Spinal cord (tissue), 10 donors: Measurements from ENCODE around the gene ROPN1. TPM values are rescaled to one million over a fixed set of nuclear protein-coding genes. Genes with fewer than 3 reads are reported as not detected.
"Not testable (repeated sequence)": the region's sequence is repeated elsewhere in the genome, so short reads cannot be mapped to it uniquely, and the experiment has no call there.

ENCODE experiments used
- DNase-seq, 6 donors: peaks; one replicate each; pipeline versions ENCODE4 v3.0.0 to v3.0.0-alpha.2; 2013 to 2015; ENCODE audit warnings: low spot score in 6 of 6, low read depth in 4 of 6
- H3K27ac ChIP-seq: one replicate; pipeline ENCODE4 v1.5.1; 2013; ENCODE audit warnings: low read depth, low read length, control low read depth
- H3K27me3 ChIP-seq: one replicate; pipeline ENCODE4 v1.6.1; 2013; ENCODE audit warnings: low read length; ENCODE audit not compliant: control insufficient read depth, insufficient read depth
- H3K36me3 ChIP-seq: one replicate; pipeline ENCODE4 v1.6.1; 2013; ENCODE audit warnings: low read length; ENCODE audit not compliant: control insufficient read depth, insufficient read depth
- H3K4me1 ChIP-seq: one replicate; pipeline ENCODE4 v1.6.1; 2013; ENCODE audit warnings: low read length; ENCODE audit not compliant: control insufficient read depth, insufficient read depth
- H3K4me3 ChIP-seq: one replicate; pipeline ENCODE4 v1.5.1; 2013; ENCODE audit warnings: low read depth, low read length, control low read depth
- H3K9me3 ChIP-seq: one replicate; pipeline ENCODE4 v1.6.1; 2013; ENCODE audit warnings: low read length; ENCODE audit not compliant: control insufficient read depth, insufficient read depth
- WGBS: methylation state at CpG from one replicate; pipeline ENCODE4 v1.1.5; 2013; ENCODE audit warnings: missing lambda C conversion rate; ENCODE audit not compliant: insufficient coverage; 5-methylcytosine and 5-hydroxymethylcytosine counted together
- long read RNA-seq, 4 donors: transcript quantifications; one replicate each; lab custom pipeline, GENCODE V29; 2026
- polyA plus RNA-seq, 2 donors: library from polyadenylated mRNA; unstranded; fragments of 120-200 nt; gene quantifications; one replicate each; pipeline ENCODE4 v1.2.1, GENCODE V29; 2013; ENCODE audit not compliant: insufficient read length in 2 of 2
- total RNA-seq, 2 donors: library from RNA; depleted of rRNA in 1 of 2; stranded (reverse); fragments of 120-200 nt in 1 of 2; fragments of >200 nt in 1 of 2; gene quantifications; one replicate each; pipeline versions ENCODE4 v1.2.3 to v1.2.4, GENCODE V29; 2013 to 2014
- donor health status: healthy.

The ROPN1 gene
- total RNA-seq (not detected), polyA plus RNA-seq (under 1 TPM in 1 of 2 donors, not detected in 1; 0.42 TPM)
- long read RNA-seq, donor 1: 0 reads
- long read RNA-seq, donor 2: 0 reads
- long read RNA-seq, donor 3: 0 reads
- long read RNA-seq, donor 4: 0 reads

DNA sequence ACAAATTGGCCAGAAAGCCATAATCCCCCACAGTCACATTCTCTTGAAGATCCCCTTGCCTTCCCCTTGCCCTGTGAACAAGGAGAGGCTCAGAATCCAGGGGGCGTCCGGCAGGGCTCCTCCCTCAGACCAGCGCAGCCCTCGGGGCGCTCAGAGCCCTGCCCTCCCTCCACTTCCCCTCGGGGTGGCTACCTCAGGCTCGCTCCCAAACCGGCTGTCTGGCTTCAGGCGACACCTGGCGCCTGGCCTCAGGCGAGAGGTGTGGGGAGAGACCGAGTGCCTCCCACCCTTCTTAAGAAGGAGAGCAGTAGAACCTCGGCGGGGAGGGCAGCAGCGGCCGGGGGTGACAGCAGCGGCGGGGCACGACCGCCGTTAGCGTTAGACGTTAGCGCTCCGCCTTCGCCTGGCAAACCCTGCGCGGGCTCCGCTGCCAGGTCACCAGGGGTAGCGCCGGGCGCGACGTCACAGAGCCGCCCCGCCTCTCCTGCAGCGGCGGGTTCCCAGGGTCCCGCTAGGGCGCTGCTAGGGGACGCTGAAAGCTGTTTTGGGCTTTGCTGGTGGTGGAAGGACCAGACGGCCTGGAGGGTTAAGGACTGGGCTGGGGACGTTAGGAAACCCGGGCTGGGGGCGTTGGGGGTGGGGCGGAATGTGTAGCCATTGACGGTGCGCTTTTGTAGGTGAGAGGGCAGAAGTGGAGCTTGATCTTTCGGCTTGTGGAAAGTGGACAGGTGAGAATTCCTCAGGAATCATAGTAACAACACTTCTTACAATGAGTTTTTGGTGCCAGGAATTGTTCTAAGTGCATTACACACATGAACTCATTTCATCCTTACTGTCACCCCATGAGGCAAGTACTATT, at the start of gene ROPN1:
TSS of gene ROPN1 (minus strand) at position 395 of the 859 bp plus-strand sequence. CDS start 11,643 bp downstream, outside the sequence.
- H3K36me3 ChIP-seq, H3K27ac ChIP-seq, DNase-seq, H3K4me1 ChIP-seq, H3K27me3 ChIP-seq, H3K9me3 ChIP-seq, H3K4me3 ChIP-seq: not testable (repeated sequence)
- no CpG with 5 or more reads among the region's 49 CpGs for WGBS

DNA sequence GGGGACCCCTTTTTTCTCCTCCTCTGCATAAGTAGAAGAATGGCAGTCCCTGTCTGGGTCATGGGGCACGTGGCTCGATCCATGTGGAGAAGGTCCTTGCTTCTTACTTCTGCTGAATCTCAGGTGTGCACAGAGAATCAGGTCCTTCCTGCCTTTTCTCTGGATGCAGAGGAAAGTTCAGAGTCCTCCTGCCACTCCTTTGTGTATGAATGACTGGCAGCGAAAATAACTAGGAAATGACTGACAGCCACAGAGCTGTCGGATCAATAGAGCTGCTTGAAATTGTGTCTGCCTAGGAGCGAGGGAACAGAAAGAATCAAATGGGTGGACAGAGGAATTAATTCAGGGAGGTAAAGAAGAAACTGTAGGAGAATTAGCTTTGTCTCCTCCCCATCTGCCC, 49.6 kb upstream of the ROPN1 start:
- no peak for DNase-seq
- Histone ChIP-seq H3K36me3 (peaks cover 3% of the 10 kb centered on the region), H3K4me1 (peaks cover 6% of the 10 kb centered on the region), H3K9me3 (no peaks in the 10 kb centered on the region), H3K27me3 (no peaks in the 10 kb centered on the region), H3K4me3 (no peak overlapping the region), H3K27ac (no peak overlapping the region)
- 97% methylated on average over 4 of the region's 5 CpGs for WGBS

DNA sequence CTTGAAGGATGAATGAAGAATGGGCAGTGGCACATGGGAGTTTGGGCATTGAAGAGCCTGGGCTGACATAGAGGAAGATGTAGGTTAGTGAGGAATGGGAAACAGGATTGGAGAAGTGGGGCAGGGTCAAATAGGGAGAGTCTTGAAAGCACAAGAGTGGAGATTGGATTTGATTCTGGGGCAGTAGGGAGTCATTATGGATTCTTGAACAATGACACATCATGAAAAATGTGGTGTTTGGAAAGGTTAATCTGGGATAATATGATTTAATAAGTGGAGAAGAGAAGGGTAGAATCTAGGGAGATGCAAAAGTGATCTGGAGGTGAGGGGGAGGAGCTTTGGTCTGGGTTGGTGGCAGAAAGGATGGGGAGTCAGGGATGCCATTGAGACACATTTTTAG, 45.4 kb upstream of the ROPN1 start:
- Histone ChIP-seq H3K4me1 (peaks cover 15% of the 10 kb centered on the region), H3K27ac (no peak overlapping the region), H3K36me3 (peaks cover 3% of the 10 kb centered on the region), H3K4me3 (no peak overlapping the region), H3K27me3 (no peaks in the 10 kb centered on the region), H3K9me3 (no peaks in the 10 kb centered on the region)
- no peak for DNase-seq

DNA sequence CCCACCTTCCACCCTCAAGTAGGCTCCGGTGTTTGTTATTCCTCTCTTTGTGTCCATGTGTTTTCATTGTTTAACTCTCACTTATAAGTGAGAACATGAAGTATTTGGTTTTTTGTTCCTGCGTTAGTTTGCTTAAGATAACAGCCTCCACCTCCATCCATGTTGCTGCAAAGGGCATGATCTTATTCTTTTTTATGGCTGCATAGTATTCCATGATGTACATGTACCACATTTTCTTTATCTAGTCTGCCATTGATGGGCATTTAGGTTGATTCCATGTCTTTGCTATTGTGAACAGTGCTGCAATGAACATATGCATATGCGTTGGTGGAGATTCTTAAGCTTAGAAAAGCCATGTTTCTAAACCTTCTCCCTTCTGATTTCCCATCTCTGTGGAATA, 44.3 kb upstream of the ROPN1 start:
- not testable (repeated sequence) for DNase-seq, H3K4me3 ChIP-seq, H3K36me3 ChIP-seq, H3K27me3 ChIP-seq, H3K9me3 ChIP-seq, H3K27ac ChIP-seq
- no CpG with 5 or more reads among the region's 3 CpGs for WGBS
- peaks cover 18% of the 10 kb centered on the region for H3K4me1 ChIP-seq

DNA sequence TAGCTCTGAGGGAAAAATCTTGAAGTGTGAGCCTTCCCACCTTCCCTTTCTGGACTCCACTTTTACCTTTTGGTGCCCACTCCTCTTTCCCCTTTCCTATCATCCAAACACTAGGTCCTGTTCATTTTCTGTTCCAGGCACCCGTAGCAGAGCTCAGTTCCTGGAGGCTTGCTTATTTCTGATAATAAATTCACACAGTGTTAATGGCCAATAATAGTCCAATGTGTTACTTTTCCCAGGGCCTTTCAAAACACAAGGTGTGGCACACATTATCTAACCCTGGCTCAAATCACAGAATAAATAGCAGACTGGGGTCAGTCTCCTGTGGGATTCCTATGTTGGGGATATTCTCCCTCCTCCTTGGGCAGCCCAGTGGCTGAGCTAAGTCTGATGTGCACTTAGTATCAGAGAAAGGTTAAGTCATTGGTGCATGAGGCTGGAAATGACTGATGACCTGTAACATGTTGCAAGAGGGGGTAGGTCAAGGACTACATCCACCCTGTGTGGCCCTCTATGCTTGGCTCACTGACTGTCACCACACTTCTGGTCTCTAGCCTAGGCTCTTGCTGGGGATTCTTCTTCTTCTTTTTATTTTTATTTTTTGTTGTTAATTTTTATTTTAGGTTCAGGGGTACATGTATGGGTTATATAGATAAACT, 43.7 kb upstream of the ROPN1 start:
- Histone ChIP-seq H3K4me1 (peaks cover 18% of the 10 kb centered on the region), H3K9me3 (no peaks in the 10 kb centered on the region), H3K27ac (no peak overlapping the region), H3K36me3 (peaks cover 3% of the 10 kb centered on the region), H3K4me3 (no peak overlapping the region), H3K27me3 (no peaks in the 10 kb centered on the region)
- DNase-seq: no peak
- WGBS: no CpG with 5 or more reads among the region's 1 CpG

DNA sequence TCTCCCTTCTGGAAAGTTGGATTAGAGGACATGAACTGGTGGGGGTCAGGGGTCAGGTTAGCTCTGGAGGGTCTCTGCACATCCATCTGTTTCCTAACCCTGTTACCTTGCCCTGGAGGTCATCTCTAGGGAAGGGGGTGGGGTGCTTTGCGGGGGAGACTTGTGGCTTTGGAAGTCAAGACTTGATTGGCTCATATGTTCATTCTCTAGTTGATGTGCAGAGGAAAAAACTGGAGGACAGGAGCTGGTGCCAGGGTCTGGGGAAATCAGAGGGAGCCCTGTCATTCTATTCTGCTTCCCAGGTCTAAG, 42.9 kb upstream of the ROPN1 start:
- DNase-seq: peak in 1 of 6 donors; percentile 15
- no peak overlapping the region for H3K27ac ChIP-seq

DNA sequence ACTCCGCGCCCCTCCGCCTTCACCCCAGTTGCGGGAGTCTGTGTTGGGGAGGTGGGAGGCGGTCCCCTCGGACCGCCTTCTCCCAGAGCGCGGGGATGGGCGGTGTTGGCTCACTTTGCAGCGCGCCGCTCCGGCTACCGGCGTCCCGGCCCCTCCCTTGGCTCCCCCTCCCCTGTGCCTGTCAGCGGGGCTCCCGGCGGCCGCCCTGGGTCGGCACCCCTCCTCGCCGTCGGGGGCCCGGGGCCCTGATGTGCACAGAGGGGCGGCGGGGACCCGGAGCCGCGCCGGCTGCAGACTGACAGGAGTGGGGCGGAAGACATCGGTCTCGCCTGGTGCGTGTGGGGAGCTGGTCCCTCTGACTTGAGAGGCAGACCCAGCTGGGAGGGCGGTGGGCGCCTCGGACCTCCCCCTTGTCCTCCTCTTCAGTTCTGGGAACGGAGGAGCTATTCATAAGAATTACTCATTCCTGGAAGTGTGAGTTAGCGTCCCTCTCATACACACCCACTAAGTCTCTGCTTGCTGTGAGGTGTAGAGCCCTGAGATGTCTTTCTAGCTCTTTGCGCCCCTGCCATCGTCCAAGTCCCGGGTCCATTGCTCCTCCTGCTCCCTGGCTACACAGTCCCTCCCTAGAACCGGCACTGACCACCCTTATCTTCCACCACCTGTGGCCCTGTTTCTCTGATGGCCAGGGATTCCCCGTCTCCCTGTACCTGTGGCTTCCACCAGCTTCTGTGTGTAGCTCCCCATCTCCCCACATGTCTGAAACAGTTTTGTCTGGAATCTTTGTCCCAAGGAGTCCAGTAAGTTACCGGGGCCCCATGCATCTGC, 42.3 kb upstream of the ROPN1 start:
- Histone ChIP-seq H3K4me3 (peak overlapping the region; percentile 66), H3K9me3 (no peaks in the 10 kb centered on the region), H3K4me1 (peaks cover 18% of the 10 kb centered on the region), H3K27ac (peak overlapping the region; percentile 22), H3K36me3 (peaks cover 3% of the 10 kb centered on the region), H3K27me3 (no peaks in the 10 kb centered on the region)
- 2% methylated on average over 37 of the region's 47 CpGs for WGBS
- DNase-seq: peak in 2 of 6 donors; percentile 58 to 62

More for the DNA sequence above, 42.9 kb upstream of the ROPN1 start:
- H3K4me3 ChIP-seq: peak overlapping the region; percentile 66
- H3K9me3 ChIP-seq: no peaks in the 10 kb centered on the region
- H3K27me3 ChIP-seq: no peaks in the 10 kb centered on the region
- WGBS: 17% methylated on average over 1 of the region's 1 CpG
- H3K36me3 ChIP-seq: peaks cover 3% of the 10 kb centered on the region
- H3K4me1 ChIP-seq: peaks cover 18% of the 10 kb centered on the region

DNA sequence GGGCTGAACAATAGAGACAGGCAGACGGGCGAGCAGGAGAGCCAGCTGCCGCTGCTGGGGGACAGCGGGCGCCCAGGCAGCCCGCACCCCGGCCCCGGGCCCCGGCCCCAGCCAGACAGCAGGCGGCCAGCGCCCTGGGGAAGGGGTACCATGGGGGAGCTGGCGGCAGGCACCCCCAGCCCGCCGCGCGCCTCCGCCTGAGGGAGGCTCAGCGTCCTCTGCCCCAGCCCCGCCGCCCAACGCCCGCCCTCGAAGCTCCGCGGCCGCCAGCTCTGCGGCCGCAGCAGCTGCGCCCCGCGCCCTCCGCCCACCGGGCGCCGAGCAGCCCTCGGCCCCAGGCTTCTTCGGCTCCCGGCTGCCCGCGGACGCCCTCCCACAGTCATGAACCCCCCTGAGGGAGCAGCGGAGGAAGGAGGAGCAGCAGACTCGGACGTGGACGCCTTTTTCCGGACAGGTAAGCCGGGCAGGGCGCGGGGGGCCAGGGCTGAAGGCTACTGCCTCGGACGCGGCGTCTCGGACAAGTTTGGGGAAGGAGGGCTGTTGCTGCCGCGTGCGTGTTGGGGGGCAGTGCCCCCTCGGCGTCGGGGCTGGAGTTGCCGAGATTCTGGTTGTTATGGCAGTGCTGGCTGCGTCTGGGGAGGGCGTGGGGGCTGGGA, 41.6 kb upstream of the ROPN1 start, which contains the start of gene KALRN:
TSS of gene KALRN (plus strand) at position 10 of the 656 bp plus-strand sequence.
- H3K27ac ChIP-seq: peak within 1 kb of the TSS; percentile 86
- under 1% methylated on average over 63 of the region's 63 CpGs for WGBS
- H3K4me1 ChIP-seq: peaks cover 15% of the 10 kb centered on the region
- no peaks in the 10 kb centered on the region for H3K9me3 ChIP-seq
- peak in 2 of 6 donors; percentile 70 to 73 for DNase-seq
- peak within 1 kb of the TSS; percentile 66 for H3K4me3 ChIP-seq
- H3K27me3 ChIP-seq: no peaks in the 10 kb centered on the region
- H3K36me3 ChIP-seq: no peaks in the 10 kb centered on the region

DNA sequence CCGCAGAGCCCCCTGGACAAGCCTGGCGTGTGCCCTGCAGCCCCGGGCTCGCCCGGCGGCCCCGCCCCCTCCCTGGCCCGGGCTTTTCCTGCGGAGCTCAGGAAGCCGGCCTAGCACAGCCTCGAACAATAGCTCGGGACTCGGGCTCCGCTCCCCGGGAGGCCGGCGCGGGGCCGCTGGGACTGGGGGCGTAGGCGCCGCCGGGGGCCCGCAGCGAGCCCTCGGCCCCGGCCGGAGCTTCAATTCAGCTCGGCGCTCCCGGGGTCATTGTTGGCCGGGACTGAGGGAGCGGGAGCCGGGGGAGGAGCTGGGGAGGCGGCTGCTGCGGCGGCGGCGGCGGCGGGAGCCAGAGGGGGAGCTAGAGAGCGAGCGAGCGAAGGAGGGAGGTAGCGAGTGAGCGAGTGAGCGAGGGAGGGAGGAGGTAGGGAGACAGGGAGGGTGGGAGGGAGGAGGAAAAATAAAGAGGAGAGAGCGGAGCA, 41.0 kb upstream of the ROPN1 start:
- H3K4me1 ChIP-seq: peaks cover 15% of the 10 kb centered on the region
- no peaks in the 10 kb centered on the region for H3K36me3 ChIP-seq
- H3K9me3 ChIP-seq: no peaks in the 10 kb centered on the region
- WGBS: under 1% methylated on average over 47 of the region's 48 CpGs
- no peaks in the 10 kb centered on the region for H3K27me3 ChIP-seq
- H3K27ac ChIP-seq: peak overlapping the region; percentile 86
- peak overlapping the region; percentile 66 for H3K4me3 ChIP-seq
- peak in 5 of 6 donors; percentile 80 to 98 (median 87) for DNase-seq
